GM18520 (cell line): Measurements from ENCODE around the gene MRGPRG.
"Not testable (repeated sequence)": the region's sequence is repeated elsewhere in the genome, so short reads cannot be mapped to it uniquely, and the experiment has no call there.

ENCODE experiments used
- ATAC-seq: cut with Tn5 transposase; IDR thresholded peaks from one replicate; pipeline ENCODE4 v1.9.1; 2021; ENCODE audit not compliant: unreplicated experiment

Gene MRGPRG, protein sequence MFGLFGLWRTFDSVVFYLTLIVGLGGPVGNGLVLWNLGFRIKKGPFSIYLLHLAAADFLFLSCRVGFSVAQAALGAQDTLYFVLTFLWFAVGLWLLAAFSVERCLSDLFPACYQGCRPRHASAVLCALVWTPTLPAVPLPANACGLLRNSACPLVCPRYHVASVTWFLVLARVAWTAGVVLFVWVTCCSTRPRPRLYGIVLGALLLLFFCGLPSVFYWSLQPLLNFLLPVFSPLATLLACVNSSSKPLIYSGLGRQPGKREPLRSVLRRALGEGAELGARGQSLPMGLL

DNA sequence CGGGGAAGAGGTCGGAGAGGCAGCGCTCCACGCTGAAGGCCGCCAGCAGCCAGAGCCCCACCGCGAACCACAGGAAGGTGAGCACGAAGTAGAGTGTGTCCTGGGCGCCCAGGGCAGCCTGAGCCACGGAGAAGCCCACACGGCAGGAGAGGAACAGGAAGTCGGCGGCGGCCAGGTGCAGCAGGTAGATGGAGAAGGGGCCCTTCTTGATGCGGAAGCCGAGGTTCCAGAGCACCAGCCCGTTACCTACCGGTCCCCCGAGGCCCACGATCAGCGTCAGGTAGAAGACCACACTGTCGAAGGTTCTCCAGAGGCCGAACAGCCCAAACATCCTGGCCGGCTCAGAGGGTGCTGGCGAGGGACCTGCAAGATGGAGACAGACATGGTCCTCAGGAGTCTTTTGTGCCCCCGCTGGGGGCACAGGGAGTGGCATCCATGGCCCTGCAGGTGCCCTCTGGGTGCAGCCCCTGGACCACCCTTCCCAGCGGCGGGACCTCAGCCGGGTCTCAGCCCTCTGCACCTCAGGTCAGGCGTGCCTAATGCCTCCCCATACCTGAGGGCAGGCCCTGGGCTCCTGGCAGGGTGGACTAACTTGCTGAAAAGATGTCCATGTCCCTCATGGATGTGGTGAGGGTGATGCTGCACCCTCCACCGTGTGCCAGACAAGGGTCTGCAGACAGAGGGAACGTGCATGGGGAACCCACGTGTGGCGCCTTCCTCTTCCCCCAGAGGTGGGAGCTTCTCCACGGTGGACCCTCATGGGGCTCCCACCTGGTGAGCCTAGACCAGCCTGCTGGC is at the start of gene MRGPRG:
TSS of gene MRGPRG (minus strand) at position 331 of the 798 bp plus-strand sequence. CDS start at position 331, 0 bp downstream.
- ATAC-seq = no peak

DNA sequence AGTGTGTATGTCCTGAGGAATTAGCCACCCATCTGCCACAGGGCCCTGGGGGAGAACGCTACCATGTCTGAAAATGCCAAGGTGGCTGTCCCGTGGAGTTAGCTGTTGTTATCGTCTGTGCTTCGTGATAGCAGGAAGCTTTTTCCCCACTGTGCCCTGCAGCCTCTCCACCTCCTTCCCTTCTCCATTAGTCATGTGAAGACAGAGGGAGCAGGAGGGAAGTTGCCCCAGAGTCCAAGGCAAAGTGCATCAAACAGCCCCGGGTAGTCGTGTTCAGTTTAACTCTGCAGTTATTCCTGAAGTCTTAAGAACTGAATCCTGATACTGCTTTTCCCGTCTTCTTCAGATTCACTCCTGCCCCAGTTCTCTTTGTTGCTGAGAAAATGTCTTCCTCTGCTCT is 43.9 kb upstream of the MRGPRG start:
- not testable (repeated sequence) for ATAC-seq

- ATAC-seq = not testable (repeated sequence)
These were observed 43.2 kb upstream of the MRGPRG start for GRCh38 chr11:3261831-3262230.

GRCh38 chr11:3257509-3257908 is 38.9 kb upstream of the MRGPRG start:
- ATAC-seq = not testable (repeated sequence)

DNA sequence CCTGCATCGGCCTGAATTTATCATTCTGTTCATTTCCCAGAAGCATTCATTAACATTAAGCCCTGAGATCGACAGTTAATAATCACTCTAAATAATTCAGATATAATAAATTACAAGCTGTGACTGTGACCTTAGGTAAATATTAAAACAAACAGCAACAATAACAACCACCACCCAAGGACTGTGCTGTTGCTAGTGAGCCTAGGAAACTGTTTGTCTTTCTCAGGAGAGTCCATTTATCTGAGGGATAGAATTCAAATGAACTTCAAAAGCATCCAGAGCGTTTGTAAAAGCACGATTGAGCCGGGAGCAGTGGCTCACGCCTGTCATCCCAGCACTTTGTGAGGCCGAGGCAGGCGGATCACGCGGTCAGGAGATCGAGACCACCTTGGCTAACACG is 36.6 kb upstream of the MRGPRG start:
- ATAC-seq = not testable (repeated sequence)

DNA sequence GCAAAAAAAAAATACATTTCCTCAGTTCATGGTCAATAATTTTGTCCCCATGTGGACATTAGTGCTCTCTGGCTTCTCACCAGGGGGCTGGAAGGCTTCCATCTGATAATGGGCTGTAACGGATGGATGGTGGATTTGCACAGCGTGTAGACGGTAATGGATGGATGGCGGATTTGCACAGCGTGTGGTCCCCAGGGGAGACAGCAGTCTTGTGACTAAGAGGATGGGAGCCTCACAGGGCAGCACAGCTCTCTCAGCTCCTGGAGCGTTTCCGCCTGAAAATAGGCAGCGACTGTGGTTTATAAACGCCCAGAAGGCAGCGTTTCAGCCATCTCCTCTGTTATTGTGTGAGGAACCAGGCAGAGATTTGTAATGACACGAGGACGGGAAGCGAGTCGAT is 36.2 kb upstream of the MRGPRG start:
- not testable (repeated sequence) for ATAC-seq

DNA sequence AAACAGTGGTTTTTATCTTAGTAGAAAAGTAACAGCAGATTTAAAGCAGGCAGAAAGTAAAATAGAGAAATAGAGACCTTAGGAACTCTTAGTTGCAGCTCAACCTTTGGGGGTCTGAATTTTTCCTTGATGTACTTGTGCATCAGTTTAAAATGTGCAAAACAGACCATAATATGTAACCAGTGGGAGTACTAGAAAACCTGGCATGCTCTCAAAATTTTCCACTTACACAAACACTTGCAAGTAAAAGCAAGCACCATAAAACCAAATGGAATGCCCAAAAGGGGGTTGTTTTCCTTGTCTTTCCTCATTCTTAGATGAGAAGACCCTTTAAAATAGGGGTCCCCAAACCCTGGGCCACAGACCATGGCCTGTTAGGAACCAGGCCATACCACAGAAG is 26.5 kb upstream of the MRGPRG start:
- ATAC-seq = no peak

- ATAC-seq = no peak
These were observed 25.3 kb upstream of the MRGPRG start for GRCh38 chr11:3243880-3244279.

GRCh38 chr11:3237119-3237518 is 18.5 kb upstream of the MRGPRG start:
- ATAC-seq = no peak

GRCh38 chr11:3234846-3235245 is 16.2 kb upstream of the MRGPRG start:
- no peak for ATAC-seq

DNA sequence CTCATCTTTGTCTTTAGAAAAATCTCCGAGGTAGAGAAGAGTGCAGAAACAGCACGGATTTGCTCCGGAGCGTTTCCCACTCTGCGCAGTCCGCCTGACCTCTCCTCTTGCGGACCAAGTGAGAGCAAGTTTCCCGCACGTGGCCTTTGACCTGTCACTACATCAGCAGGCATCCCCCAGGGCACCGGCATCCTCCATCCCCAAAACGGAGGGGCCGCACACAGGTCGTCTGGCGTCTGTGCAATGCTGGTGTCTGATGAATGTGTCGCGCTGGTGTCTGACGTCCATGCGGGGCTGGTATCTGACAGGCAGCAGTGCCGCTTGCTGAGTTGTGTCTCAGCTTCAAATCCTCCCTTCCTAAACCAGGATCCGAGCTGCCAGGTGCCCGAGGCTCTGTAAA is 14.3 kb upstream of the MRGPRG start:
- no peak for ATAC-seq

GRCh38 chr11:3231851-3232744 is 13.5 kb upstream of the MRGPRG start, which contains the start of gene MRGPRE:
Gene MRGPRE (minus strand): TSS chr11:3232417. CDS start chr11:3228799, 3,618 bp downstream.
- no peak for ATAC-seq

DNA sequence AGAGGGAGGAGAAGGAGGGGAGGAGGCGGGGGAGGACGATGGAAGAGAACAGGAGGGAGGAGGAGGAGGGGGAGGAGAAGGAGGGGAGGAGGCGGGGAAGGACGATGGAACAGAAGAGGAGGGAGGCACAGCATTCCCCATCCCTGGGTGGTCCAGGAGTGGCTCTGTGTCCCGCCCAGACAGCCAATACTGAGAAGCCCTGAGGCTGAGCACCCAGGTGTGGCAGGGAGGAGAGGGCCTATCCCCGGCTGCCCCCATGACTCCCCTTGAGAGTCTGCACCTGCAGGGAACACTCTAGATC is 12.9 kb upstream of the MRGPRG start:
- ATAC-seq = no peak

DNA sequence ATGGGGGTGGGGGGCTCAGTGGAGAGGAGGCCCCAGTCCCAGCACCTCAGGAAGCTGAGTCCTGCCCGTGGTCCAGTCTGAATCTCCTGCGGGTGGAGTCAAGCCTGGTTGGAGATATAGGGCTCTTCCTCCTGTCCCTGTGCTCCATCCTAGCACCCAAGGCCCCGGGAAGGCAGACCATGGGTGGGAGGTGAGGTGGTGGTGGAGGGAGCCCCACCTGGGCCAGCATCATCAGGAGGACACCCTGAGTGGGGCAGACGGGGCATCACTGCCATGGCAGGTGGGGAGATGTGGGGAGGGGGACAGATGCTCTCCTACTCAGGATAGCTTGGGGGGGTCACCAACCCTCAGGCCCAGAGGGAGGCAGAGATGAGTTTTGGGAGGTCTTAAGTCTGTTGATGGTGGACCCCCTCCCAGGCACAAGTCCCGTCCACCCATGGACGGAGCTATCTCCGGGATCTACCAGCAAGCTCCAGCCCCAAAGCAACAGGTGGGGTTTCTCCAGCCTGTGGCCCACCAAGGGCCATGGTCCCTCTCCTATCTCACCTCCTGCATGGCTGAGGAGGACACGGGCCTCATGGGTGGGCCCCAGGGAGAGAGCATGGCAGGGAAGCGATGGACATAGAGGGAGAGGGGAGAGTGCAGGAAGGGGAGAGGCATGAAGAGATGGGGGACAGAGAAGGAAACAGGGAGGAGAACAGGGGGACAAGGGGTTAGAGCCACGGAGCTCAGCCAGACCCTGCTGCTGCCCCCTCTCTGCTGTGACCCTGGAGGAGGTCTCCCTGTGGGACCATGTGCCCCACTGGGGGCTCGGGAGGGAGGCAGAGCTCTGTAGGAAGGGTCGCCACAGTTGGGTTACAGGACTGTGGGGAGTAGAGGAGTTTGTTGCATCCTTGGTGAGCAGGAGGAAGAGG is 12.3 kb upstream of the MRGPRG start:
- no peak for ATAC-seq

DNA sequence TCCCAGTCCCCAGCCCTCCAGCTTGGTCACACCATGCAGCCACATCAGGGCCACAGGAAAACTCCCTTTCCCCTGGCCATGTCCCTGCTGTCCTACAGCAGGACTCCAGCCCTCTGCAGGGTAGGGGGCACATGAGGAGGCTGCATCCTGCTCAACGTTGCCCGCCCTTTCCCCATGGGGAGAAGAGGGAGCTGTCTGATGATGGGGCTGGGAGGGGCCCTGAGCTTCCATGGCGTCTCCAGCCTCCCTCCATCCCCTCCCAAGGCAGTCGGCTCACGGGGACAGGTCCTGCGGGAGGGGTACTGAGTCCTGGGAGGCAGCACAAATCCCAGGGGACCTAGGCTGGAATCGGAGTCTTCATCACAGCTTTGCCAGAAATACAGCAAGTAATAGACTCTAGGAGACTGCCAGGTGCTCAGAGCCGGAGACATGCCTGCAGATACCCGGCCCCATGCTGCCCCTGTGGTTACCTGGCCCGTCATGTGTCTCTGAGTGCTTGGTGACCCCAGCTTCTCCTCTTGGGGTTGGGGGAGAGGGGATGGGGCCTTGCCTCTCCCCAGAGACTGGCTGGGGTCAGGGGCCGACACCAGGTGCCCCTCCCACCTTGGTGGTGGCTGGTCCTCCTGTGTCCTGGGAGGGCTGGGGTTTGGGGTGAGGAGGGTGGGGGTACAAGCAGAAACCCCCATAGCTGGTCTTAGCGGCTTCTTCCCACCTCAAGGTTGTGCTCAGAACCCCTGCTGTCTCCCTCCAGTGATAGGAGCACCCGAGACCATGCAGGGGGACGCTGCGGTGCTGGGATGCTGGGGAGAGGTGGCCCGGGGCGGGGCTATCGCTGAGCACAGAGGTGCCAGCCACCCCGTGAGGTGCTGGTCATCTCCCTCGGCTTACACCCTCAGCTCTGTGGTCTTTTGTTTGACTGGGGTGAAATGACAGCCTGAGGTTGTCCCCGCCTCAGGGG is 11.3 kb upstream of the MRGPRG start:
- no peak for ATAC-seq

DNA sequence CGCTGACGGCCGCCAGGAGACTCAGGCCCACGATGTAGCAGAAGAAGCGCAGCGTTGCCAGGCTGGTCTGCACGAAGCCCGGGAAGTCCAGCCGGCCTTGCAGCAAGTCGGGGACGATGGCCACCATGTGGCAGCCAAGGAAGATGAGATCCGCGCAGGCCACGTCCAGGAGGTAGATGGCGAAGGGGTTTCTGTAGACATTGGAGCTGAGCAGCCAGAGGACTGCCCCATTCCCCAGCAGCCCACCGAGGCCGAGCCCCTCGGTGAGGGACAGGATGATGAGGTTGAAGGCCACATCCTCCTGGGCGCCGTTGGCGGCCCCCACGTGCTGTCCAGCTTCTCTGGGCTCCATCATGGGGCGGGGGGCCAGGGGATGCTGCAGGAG is 9.8 kb upstream of the MRGPRG start:
- no peak for ATAC-seq

GRCh38 chr11:3227568-3228444 is 9.2 kb upstream of the MRGPRG start:
- ATAC-seq = no peak

- no peak for ATAC-seq
These were observed 8.4 kb upstream of the MRGPRG start for GRCh38 chr11:3226846-3227567.
